ENCODE measurements around the gene ANKRD49. TPM values are rescaled to one million over a fixed set of nuclear protein-coding genes. Genes with fewer than 3 reads are reported as not detected.
A peak's percentile ranks its signal among the peaks of the same experiment; 100 is the strongest.
"Not testable (repeated sequence)": the region's sequence is repeated elsewhere in the genome, so short reads cannot be mapped to it uniquely, and the experiment has no call there.

ANKRD49 gene
- total RNA-seq, 6 experiments from 2014 or later: 4.4 to 6.6 (median 5.1) TPM

DNA sequence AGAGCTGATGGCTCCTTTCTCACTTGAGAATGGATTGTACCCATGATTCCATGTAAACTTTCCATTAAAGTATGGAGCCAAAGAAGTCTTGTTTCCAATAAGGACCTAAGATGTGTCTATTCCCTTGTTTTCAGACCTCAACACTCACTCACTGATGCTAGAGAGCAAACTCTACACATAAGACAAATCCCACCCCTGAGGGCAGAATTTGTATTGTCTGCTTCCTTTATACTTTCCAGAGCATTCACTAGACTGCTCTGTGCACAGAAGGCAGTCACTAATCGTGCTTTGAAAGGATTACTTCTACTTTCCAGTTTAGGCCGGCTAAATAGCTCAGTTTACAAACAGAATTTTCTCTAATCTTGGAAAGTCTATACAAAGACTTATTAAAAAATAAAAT is 6.4 kb downstream of the ANKRD49 start:
- ATAC-seq (no peak), DNase-seq (no peak)
- Histone ChIP-seq H3K36me3 (peaks cover 0 to 45% (median 13%) of the 10 kb centered on the region in 4 donors), H3K4me1 (no peaks in the 10 kb centered on the region), H3K9me3 (no peaks in the 10 kb centered on the region), H3K27ac (no peak overlapping the region), H3K27me3 (no peaks in the 10 kb centered on the region), H3K4me3 (no peak overlapping the region)
- WGBS (ENCODE audit: insufficient coverage, low coverage, low lambda C conversion rate, missing lambda C conversion rate): 72% methylated on average over 2 of the region's 2 CpGs
- intact Hi-C loops (cut with DNase I): no loop called here
- TF ChIP-seq POLR2A (IDR thresholded peaks at IDR 0.05): no peak
- TF ChIP-seq, protein P1, sequence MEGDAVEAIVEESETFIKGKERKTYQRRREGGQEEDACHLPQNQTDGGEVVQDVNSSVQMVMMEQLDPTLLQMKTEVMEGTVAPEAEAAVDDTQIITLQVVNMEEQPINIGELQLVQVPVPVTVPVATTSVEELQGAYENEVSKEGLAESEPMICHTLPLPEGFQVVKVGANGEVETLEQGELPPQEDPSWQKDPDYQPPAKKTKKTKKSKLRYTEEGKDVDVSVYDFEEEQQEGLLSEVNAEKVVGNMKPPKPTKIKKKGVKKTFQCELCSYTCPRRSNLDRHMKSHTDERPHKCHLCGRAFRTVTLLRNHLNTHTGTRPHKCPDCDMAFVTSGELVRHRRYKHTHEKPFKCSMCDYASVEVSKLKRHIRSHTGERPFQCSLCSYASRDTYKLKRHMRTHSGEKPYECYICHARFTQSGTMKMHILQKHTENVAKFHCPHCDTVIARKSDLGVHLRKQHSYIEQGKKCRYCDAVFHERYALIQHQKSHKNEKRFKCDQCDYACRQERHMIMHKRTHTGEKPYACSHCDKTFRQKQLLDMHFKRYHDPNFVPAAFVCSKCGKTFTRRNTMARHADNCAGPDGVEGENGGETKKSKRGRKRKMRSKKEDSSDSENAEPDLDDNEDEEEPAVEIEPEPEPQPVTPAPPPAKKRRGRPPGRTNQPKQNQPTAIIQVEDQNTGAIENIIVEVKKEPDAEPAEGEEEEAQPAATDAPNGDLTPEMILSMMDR (IDR thresholded peaks at IDR 0.05): no peak

GRCh38 chr11:94501522-94501921 is 7.7 kb downstream of the ANKRD49 start:
- H3K4me1 ChIP-seq: no peaks in the 10 kb centered on the region
- intact Hi-C loops (cut with DNase I): no loop called here

GRCh38 chr11:94504689-94505293 is 11.0 kb downstream of the ANKRD49 start:
- no peak for TF ChIP-seq POLR2A (IDR thresholded peaks at IDR 0.05)
- TF ChIP-seq, protein P1 (IDR thresholded peaks at IDR 0.05): peak; percentile 61 to 82 (median 73)
- 12% methylated on average over 3 of the region's 3 CpGs for WGBS (ENCODE audit: insufficient coverage, low coverage, low lambda C conversion rate, missing lambda C conversion rate)

More at GRCh38 chr11:94501522-94501921, 7.7 kb downstream of the ANKRD49 start:
- no peaks in the 10 kb centered on the region for H3K9me3 ChIP-seq
- DNase-seq: no peak
- WGBS (ENCODE audit: insufficient coverage, low coverage, low lambda C conversion rate, missing lambda C conversion rate): 45% methylated on average over 2 of the region's 2 CpGs
- no peak overlapping the region for H3K27ac ChIP-seq
- no peaks in the 10 kb centered on the region for H3K27me3 ChIP-seq
- no peak for ATAC-seq
- H3K4me3 ChIP-seq: no peak overlapping the region
- H3K36me3 ChIP-seq: peaks cover 0 to 45% (median 13%) of the 10 kb centered on the region in 4 donors
- no peak for TF ChIP-seq POLR2A (IDR thresholded peaks at IDR 0.05)
- TF ChIP-seq, protein P1 (IDR thresholded peaks at IDR 0.05): no peak

DNA sequence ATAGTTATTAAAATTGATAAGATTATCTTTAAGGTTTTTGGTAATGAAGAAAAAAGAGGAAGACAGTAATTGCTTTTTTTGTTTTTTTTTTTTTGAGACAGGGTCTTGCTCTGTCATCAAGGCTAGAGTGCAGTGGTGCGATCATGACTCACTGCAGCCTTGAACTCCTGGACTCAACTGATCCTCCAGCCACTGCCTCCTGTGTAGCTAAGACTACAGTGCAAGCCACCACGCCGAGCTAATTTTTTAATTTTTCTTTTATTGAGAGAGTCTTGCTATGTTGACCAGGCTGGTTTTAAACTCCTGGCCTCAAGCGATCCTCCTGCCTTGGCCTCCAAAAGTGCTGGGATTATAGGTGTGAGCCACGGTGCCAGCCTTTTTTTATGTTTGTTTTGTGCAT is 12.7 kb downstream of the ANKRD49 start:
- 91% methylated on average over 5 of the region's 5 CpGs for WGBS (ENCODE audit: insufficient coverage, low coverage, low lambda C conversion rate, missing lambda C conversion rate)
- ATAC-seq; H3K4me1 ChIP-seq; H3K27ac ChIP-seq; H3K36me3 ChIP-seq; intact Hi-C loops (cut with DNase I); DNase-seq; H3K9me3 ChIP-seq; H3K27me3 ChIP-seq; H3K4me3 ChIP-seq: not testable (repeated sequence)

More at GRCh38 chr11:94504689-94505293, 11.0 kb downstream of the ANKRD49 start:
- Histone ChIP-seq H3K4me1 (no peaks in the 10 kb centered on the region), H3K36me3 (peaks cover 0 to 14% (median 0%) of the 10 kb centered on the region in 4 donors), H3K27me3 (no peaks in the 10 kb centered on the region), H3K4me3 (no peak overlapping the region), H3K27ac (no peak overlapping the region), H3K9me3 (no peaks in the 10 kb centered on the region)
- DNase-seq (no peak), ATAC-seq (peak; percentile 49 to 74 (median 64))
- intact Hi-C loops (cut with DNase I): no loop called here

- Histone ChIP-seq H3K27me3 (no peaks in the 10 kb centered on the region), H3K27ac (no peak overlapping the region), H3K9me3 (no peaks in the 10 kb centered on the region), H3K4me1 (peaks cover 0 to 1% (median 0%) of the 10 kb centered on the region in 4 donors), H3K4me3 (no peak overlapping the region), H3K36me3 (no peaks in the 10 kb centered on the region)
- DNase-seq (no peak), ATAC-seq (no peak)
- 75% methylated on average over 4 of the region's 4 CpGs for WGBS (ENCODE audit: insufficient coverage, low coverage, low lambda C conversion rate, missing lambda C conversion rate)
- intact Hi-C loops (cut with DNase I): no loop called here
- TF ChIP-seq, protein P1 (IDR thresholded peaks at IDR 0.05): no peak
- no peak for TF ChIP-seq POLR2A (IDR thresholded peaks at IDR 0.05)
These were observed 13.7 kb downstream of the ANKRD49 start for GRCh38 chr11:94507485-94507884.
